Choroid plexus epithelial cell (primary cell): ENCODE results near the gene COL10A1.
"Not testable (repeated sequence)": the region's sequence is repeated elsewhere in the genome, so short reads cannot be mapped to it uniquely, and the experiment has no call there.

ENCODE experiments used
- DNase-seq: peaks from one replicate; pipeline ENCODE4 v3.0.0-alpha.2; 2010; ENCODE audit warnings: low read depth
- H3K4me3 ChIP-seq: 2 replicates; pipeline ENCODE4 v1.5.1; 2011; ENCODE audit warnings: low read depth, mild to moderate bottlenecking, control low read depth, low read length, moderate library complexity
- TF ChIP-seq, protein P1 (sequence below): conservative IDR thresholded peaks from 2 replicates; pipeline ENCODE4 v1.5.1; 2011; ENCODE audit warnings: low read depth, mild to moderate bottlenecking, control low read depth, inconsistent platforms, low read length, moderate library complexity

The COL10A1 gene

DNA sequence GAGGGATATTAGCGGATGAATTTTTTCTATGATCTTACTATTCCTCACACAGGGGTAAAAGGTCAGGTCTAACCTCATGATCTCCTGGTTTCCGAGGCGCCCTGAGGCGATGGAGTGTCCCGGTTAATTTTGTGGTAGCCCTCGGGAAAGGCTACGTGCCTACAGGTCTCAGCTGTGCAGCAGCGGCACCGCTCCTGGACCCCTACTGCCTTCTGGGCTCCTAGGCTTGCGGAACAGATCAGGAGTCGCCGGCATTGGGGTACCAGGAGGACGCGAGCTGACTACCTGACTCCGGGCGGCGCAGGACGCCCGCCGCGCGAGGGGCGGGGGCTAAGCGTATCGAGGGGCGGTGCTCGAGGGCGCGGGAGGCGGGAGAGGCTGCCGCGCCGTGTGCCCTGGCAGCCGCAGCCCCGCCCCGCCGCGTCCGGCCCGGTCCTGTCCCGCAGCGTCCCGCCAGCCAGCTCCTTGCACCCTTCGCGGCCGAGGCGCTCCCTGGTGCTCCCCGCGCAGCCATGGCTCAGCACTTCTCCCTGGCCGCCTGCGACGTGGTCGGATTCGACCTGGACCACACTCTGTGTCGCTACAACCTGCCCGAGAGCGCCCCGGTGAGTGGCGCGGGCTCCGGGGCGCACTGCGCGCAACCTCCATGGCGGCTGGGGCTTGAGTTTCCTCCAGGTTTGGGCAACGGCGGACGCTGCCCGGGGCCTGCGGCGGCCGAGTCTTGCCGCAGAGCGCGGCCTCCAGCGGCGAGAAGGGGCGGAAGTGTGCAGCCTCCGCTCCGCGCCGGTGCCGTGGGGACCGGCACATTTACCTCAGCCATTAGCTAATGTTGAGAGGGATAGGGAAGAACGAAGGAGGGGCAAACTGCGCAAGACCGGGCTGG is 25.3 kb downstream of the COL10A1 start, which contains the start of gene NT5DC1:
TSS of gene NT5DC1 (plus strand) at position 435 of the 883 bp plus-strand sequence. CDS start at position 513, 78 bp downstream.
- peak within 1 kb of the TSS; percentile 85 for H3K4me3 ChIP-seq
- TF ChIP-seq, protein P1, sequence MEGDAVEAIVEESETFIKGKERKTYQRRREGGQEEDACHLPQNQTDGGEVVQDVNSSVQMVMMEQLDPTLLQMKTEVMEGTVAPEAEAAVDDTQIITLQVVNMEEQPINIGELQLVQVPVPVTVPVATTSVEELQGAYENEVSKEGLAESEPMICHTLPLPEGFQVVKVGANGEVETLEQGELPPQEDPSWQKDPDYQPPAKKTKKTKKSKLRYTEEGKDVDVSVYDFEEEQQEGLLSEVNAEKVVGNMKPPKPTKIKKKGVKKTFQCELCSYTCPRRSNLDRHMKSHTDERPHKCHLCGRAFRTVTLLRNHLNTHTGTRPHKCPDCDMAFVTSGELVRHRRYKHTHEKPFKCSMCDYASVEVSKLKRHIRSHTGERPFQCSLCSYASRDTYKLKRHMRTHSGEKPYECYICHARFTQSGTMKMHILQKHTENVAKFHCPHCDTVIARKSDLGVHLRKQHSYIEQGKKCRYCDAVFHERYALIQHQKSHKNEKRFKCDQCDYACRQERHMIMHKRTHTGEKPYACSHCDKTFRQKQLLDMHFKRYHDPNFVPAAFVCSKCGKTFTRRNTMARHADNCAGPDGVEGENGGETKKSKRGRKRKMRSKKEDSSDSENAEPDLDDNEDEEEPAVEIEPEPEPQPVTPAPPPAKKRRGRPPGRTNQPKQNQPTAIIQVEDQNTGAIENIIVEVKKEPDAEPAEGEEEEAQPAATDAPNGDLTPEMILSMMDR = peak; percentile 40
- DNase-seq = peak; percentile 68

DNA sequence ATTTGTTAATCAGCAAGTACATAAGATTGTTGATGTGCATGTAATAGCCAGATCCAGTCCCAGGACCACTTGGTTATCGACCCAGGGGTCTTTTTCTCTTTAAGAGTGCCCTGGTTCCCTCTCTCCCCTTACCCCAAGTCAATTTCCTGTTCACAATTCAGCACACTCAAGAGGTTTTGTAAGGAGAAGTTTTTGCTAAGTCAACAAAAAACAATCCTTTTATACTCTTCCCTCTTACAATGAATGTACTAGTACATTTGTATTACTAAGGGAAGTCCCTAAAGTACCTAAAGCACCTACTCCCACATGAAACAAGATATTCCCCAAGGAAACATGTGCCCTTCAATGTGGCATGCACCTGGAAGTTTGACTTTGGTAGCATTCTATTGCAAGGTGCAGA is 26.9 kb downstream of the COL10A1 start:
- H3K4me3 ChIP-seq = no peak overlapping the region
- TF ChIP-seq, protein P1 = no peak
- DNase-seq = no peak

DNA sequence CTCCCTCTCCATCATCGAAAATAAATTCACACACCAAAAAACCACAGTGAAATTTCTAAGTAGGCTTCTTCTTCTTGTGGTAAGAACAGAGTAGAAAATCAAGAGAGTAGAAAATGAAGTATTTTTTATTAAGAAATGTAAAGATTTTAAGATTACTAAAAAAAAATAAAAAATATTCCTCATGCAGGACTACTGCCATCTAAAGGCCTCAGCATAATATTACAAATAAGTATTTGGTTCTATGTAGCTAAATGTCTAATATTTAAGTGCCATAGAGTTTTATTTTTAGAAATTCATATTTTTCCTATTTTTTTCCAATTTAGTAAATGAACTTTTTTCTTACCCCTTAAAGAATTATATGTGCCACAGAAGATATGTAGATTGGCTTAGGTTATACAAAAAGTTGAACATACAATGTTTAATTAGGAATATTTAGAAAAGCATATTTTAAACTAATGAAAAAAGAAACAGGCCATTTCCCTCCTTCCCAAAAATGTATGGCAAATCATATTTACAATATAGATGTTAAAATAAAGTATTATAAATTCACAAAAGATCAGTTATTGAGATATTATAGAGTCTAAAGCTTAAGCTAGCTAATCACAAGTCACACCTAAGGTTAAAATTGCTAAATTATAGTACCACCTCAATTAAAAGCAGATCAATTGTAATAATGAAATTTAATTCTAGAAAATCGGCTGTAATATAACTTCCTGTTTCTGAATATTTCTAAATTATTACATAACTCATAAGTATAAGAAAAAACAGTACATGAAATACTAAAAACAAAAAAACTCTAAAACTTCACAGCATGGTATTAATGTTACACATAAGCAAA is 28.7 kb downstream of the COL10A1 start:
- DNase-seq = peak; percentile 50
- no peak overlapping the region for H3K4me3 ChIP-seq
- TF ChIP-seq, protein P1 = peak; percentile 61

DNA sequence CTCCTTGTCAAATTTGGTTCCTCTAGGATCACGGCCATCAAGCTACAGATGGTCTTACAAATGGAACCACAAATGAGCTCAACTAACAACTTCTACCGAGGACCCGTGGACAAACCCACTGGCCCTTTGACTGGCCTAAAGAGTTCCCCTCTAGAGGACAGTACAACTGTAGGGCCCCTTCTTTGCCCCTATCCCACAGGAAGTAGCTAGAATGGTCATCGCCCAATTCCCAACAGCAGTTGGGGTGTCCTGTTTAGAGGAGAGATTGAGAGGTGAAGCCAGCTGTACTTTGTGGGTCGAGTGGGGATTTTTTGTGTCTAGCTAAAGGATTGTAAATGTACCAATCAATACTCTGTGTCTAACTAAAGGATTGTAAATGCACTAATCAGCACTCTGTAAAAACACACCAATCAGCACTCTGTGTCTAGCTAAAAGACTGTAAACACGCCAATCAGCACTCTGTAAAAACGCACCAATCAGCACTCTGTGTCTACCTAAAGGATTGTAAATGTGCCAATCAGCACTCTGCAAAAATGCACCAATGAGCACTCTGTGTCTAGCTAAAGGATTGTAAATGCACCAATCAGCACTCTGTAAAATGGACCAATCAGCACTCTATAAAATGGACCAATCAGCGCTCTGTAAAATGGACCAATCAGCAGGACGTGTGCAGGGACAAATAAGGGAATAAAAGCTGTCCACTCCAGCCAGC is 29.7 kb downstream of the COL10A1 start:
- DNase-seq, H3K4me3 ChIP-seq: not testable (repeated sequence)

DNA sequence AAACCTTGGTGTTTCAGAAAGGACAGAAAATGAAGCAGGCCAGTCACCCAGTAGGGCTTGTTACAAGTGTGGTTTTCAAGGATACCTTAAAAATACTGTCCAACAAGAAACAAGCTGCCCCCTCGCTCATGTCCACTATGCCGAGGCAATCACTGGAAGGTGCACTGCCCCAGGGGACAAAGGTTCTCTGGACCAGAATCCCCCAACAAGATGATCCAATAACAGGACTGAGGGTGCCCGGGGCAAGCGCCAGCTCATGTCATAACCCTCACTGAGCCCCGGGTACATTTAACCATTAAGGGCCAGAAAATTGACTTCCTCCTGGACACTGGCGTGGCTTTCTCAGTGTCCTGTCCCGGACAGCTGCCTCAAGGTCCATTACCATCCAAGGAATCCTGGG is 31.9 kb downstream of the COL10A1 start:
- no peak overlapping the region for H3K4me3 ChIP-seq
- TF ChIP-seq, protein P1 = no peak
- no peak for DNase-seq

DNA sequence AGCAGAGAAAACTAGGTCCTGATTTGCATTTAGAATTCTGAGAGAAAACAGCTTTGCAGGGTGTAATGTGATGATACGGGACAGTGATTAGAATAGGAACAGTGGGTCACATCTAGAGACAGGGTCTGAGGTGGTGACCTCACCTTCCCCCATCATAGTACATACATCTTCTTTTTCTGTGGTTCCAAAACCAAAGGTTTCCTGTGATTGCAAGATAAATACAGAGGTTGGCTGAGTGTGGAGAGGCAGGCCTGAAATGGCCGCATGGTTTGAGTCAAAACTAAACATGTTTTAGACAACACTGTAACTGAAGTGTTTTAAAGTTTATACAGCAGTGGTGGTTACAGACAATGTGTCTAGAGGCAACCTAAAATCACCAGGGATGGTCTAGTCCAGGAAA is 35.7 kb downstream of the COL10A1 start:
- H3K4me3 ChIP-seq = no peak overlapping the region
- no peak for DNase-seq
- TF ChIP-seq, protein P1 = no peak

DNA sequence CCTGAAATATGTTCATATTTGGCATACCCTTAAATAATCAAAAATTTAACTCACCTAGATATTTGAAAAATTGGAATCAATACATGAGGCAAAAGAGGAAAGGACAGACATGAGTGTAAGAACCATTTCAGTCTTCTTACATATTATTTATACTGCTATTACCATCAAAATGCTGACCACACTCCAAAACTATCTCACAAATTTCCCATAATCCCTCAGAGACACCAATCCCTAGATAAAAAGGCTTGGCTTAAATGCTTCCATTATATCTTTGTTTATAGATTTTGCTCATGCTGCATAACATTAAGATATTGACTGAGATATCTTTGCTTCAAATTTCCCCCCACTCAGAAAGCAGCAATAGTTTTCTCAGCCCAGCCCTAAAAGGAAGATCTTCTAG is 37.0 kb downstream of the COL10A1 start:
- TF ChIP-seq, protein P1 = no peak
- peak; percentile 29 for DNase-seq
- no peak overlapping the region for H3K4me3 ChIP-seq
